SU-DHL-6 (cell line): ENCODE data around the gene NUBPL.
"Not testable (repeated sequence)": the region's sequence is repeated elsewhere in the genome, so short reads cannot be mapped to it uniquely, and the experiment has no call there.

ENCODE experiments used
- H2AFZ ChIP-seq: fragments of 200-600 bp; sonication (generic); 2 replicates; pipeline ENCODE4 v1.6.1; 2014; ENCODE audit warnings: low read depth, mild to moderate bottlenecking, moderate library complexity, mixed read lengths, antibody characterized with exemption, low read length; ENCODE audit not compliant: severe bottlenecking
- H3F3A ChIP-seq: fragments of 200-600 bp; shearing (Covaris generic); 2 replicates; pipeline ENCODE4 v1.6.0; 2016; ENCODE audit warnings: antibody characterized with exemption, mild to moderate bottlenecking; ENCODE audit not compliant: insufficient read depth
- H3K27ac ChIP-seq: fragments of 200-600 bp; sonication (generic); 2 replicates; pipeline ENCODE4 v1.5.1; 2016; ENCODE audit warnings: low read depth, mild to moderate bottlenecking, low read length, moderate library complexity, mixed read lengths
- H3K27me3 ChIP-seq: fragments of 200-600 bp; sonication (generic), shearing (Covaris generic); 2 replicates; pipeline ENCODE4 v1.6.0; 2014; ENCODE audit warnings: mild to moderate bottlenecking, low read length
- H3K36me3 ChIP-seq: fragments of 200-600 bp; sonication (generic); 2 replicates; pipeline ENCODE4 v1.6.1; 2014; ENCODE audit warnings: mild to moderate bottlenecking, low read length, mixed read lengths
- H3K4me2 ChIP-seq: fragments of 300-600, 200-600 bp; shearing (Covaris generic), sonication (generic); 2 replicates; pipeline ENCODE4 v1.6.0; 2014; ENCODE audit warnings: low read length, low read depth, mild to moderate bottlenecking; ENCODE audit not compliant: poor library complexity, severe bottlenecking
- H3K4me3 ChIP-seq: fragments of 200-600 bp; sonication (generic); 2 replicates; pipeline ENCODE4 v1.5.1; 2014; ENCODE audit warnings: antibody characterized with exemption, low read length, mild to moderate bottlenecking, mixed read lengths; ENCODE audit not compliant: insufficient read depth, poor library complexity, severe bottlenecking
- H3K79me2 ChIP-seq: fragments of 200-600 bp; sonication (generic); 2 replicates; pipeline ENCODE4 v1.6.1; 2014; ENCODE audit warnings: mild to moderate bottlenecking, low read length, moderate library complexity; ENCODE audit not compliant: insufficient read depth
- H3K9ac ChIP-seq: fragments of 200-600 bp; sonication (generic); 2 replicates; pipeline ENCODE4 v1.7.0; 2014; ENCODE audit warnings: mild to moderate bottlenecking, low read length
- H3K9me2 ChIP-seq: fragments of 200-600 bp; sonication (generic); replicated peaks from 2 replicates; pipeline ENCODE4 v1.6.1; 2014; ENCODE audit warnings: low read length; ENCODE audit not compliant: insufficient read depth
- H3K9me3 ChIP-seq: fragments of 200-600 bp; sonication (generic); 2 replicates; pipeline ENCODE4 v1.6.1; 2014; ENCODE audit warnings: low read length, mixed read lengths; ENCODE audit not compliant: insufficient read depth
- H4K20me1 ChIP-seq: fragments of 200-600 bp; sonication (generic); 2 replicates; pipeline ENCODE4 v1.6.1; 2014; ENCODE audit warnings: low read depth, mild to moderate bottlenecking, antibody characterized with exemption, low read length, moderate library complexity, mixed read lengths
- EZH2phosphoT487 ChIP-seq: fragments of 200-600 bp; sonication (generic), shearing (Covaris generic); conservative IDR thresholded peaks from 2 replicates; pipeline ENCODE4 v1.6.1; 2018; ENCODE audit warnings: mild to moderate bottlenecking, antibody characterized with exemption, low read length, moderate library complexity, mixed read lengths
- TF ChIP-seq, protein P1 (sequence below): fragments of 200-600 bp; sonication (generic); IDR thresholded peaks from one replicate; pipeline ENCODE4 v1.5.1; 2017; ENCODE audit warnings: antibody characterized with exemption, mild to moderate bottlenecking, low read length, moderate library complexity; ENCODE audit not compliant: insufficient read depth, poor library complexity, severe bottlenecking

The NUBPL gene

DNA sequence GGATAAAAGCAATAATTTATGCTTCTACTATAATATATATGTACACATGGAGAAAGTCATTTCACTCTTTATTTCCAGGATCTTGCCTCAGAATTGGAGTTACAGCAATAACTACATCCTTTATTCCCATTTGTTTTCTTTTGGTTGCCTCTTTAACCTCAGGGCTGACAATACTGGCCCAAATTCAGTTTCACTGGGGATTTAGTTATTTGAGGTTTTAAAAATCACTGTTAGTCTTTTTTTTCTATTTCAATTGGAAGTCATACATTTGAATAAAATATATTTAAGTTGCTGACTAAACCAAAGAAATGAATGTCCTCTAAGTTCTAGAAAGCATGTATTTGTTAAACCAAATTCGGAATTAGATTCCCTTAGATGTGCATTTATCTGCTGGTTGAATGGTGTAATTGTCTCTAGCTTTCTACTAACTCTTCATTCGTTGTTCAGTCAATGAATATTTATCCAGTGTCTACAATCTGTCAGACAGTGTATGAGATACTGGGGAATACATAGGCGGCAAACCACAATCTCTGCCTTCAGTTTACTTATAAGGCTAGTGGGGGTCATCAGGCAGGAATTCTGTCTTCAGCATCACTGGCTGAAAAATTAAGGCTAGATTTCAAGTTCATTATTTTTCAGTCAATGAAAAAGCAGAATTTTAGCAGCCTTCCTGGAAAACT lies 325.1 kb downstream of the NUBPL start:
- Histone ChIP-seq H3K9ac (no peak overlapping the region), H3K36me3 (no peaks in the 10 kb centered on the region), H3K9me3 (no peaks in the 10 kb centered on the region), H3K9me2 (no peaks in the 10 kb centered on the region), H3K4me2 (no peak overlapping the region), H3K27me3 (no peaks in the 10 kb centered on the region), H3K79me2 (no peaks in the 10 kb centered on the region), H4K20me1 (no peaks in the 10 kb centered on the region), H3K27ac (no peak overlapping the region), H2AFZ (no peak overlapping the region), H3F3A (no peaks in the 10 kb centered on the region), H3K4me3 (no peak overlapping the region)
- no peak for TF ChIP-seq EZH2phosphoT487
- TF ChIP-seq, protein P1, sequence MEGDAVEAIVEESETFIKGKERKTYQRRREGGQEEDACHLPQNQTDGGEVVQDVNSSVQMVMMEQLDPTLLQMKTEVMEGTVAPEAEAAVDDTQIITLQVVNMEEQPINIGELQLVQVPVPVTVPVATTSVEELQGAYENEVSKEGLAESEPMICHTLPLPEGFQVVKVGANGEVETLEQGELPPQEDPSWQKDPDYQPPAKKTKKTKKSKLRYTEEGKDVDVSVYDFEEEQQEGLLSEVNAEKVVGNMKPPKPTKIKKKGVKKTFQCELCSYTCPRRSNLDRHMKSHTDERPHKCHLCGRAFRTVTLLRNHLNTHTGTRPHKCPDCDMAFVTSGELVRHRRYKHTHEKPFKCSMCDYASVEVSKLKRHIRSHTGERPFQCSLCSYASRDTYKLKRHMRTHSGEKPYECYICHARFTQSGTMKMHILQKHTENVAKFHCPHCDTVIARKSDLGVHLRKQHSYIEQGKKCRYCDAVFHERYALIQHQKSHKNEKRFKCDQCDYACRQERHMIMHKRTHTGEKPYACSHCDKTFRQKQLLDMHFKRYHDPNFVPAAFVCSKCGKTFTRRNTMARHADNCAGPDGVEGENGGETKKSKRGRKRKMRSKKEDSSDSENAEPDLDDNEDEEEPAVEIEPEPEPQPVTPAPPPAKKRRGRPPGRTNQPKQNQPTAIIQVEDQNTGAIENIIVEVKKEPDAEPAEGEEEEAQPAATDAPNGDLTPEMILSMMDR: no peak

DNA sequence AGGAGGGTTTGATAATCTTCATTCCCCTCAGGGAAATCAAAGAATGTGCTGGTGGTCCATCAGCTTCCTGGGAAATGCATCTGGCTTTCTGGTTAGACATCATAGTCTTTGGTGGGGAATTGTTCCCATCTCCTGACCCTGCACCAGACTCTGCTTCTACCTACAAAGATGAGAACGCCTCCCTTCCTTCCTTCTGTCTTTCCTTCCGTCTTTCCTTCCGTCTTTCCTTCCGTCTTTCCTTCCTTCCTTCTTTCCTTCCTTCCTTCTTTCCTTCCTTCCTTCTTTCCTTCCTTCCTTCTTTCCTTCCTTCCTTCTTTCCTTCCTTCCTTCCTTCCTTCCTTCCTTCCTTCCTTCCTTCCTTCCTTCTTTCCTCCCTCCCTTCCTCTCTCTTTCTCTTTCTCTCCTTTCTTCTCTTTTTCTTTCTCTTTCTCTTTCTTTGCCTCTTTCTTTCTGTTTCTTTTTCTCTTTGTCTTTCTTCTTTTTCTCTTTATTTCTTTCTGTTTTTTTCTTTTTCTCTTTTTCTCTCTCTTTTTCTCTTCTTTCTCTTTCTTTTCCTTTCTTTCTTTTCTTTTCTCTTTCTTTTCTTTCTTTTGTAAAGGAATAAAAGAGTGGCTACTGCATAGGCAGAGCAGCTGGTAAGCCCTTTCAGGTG lies 326.9 kb downstream of the NUBPL start:
- Histone ChIP-seq H3K4me3 (no peak overlapping the region), H3K4me2 (no peak overlapping the region), H3F3A (no peaks in the 10 kb centered on the region), H3K27me3 (no peaks in the 10 kb centered on the region), H3K9me2 (no peaks in the 10 kb centered on the region), H4K20me1 (no peaks in the 10 kb centered on the region), H3K36me3 (no peaks in the 10 kb centered on the region), H3K27ac (no peak overlapping the region), H3K79me2 (no peaks in the 10 kb centered on the region), H3K9me3 (no peaks in the 10 kb centered on the region), H2AFZ (no peak overlapping the region), H3K9ac (no peak overlapping the region)
- TF ChIP-seq, protein P1: no peak
- no peak for TF ChIP-seq EZH2phosphoT487

DNA sequence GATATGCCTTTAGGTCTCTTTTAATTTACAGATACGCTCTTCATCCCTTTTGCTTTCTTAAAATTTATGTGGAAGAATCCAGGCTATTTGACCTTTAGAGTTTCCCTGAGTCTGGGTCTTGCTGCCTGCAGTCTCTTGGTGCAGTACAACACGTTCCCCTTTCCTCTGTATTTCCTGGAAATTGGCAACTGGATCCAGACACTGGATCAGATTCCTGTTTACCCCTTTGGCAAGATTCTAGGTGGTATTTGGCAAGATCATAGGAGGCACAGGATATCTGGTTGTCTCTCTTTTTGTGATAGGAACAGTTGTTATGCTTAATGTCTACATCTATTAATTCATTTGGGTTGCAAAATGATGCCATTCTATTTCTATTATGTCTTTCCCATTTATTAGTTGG lies 328.1 kb downstream of the NUBPL start:
- Histone ChIP-seq H3K9me3 (no peaks in the 10 kb centered on the region), H3K4me2 (no peak overlapping the region), H3F3A (no peaks in the 10 kb centered on the region), H4K20me1 (no peaks in the 10 kb centered on the region), H3K27ac (no peak overlapping the region), H3K9ac (no peak overlapping the region), H2AFZ (no peak overlapping the region), H3K36me3 (no peaks in the 10 kb centered on the region), H3K79me2 (no peaks in the 10 kb centered on the region), H3K27me3 (no peaks in the 10 kb centered on the region), H3K4me3 (no peak overlapping the region), H3K9me2 (no peaks in the 10 kb centered on the region)
- TF ChIP-seq EZH2phosphoT487: no peak
- TF ChIP-seq, protein P1: no peak

DNA sequence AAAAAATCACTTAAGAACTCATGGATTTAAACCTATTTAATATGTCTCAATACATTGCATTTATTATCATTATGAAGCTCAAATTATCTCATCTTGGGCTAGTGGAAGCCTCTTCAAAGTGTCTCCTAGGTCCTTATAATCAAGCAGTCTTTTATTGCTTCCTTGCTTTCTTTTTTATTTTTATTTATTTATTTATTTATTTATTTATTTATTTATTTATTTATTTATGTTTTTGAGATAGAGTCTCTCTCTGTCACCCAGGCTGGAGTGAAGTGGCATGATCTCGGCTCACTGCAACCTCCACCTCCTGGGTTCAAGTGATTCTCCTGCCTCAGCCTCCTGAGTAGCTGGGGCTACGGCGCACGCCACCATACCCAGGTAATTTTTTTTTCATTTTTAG lies 329.0 kb downstream of the NUBPL start:
- not testable (repeated sequence) for H3K36me3 ChIP-seq, H3F3A ChIP-seq, H3K9me3 ChIP-seq, H2AFZ ChIP-seq, H3K9ac ChIP-seq, H3K27me3 ChIP-seq, H3K79me2 ChIP-seq, H4K20me1 ChIP-seq, H3K27ac ChIP-seq, H3K9me2 ChIP-seq, H3K4me3 ChIP-seq, H3K4me2 ChIP-seq
